ENCODE results near the gene ZRANB3.

DNA sequence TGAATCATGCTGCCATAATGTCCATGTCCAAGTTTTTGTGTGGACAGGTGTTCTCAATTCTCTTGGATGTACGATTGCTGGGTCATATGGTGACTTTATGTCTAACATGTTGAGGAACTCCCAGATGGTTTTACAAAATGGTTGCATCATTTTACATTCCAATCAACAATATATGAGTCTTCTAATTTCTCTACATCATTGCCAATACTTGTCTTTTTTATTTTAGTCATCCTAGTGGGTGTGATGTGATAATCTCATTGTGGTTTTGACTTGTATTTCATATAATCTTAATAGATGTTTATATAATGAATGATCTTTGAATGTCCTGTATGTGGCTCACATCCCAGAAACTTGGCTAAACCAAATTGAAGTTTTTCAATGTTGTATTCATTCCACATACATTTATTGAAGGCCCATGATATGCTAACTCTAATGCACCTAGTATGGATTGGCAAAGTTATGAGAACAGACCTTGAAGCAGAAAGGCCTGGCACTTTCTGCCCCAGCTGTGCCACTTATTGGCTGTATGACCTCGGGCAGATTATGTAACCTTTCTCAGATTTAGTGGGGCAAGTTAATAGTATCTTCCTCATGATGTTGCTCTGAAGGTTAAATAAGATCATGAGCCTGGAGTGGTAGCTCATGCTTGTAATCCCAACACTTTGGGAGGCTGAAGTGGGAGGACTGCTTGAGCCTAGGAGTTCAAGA lies 273.5 kb downstream of the ZRANB3 start:
- TF ChIP-seq ZSCAN30 (CRISPR knock-in tag; IDR thresholded peaks at IDR 0.05) (no peak), JUN (CRISPR knock-in tag; IDR thresholded peaks at IDR 0.05) (no peak), ARNT (IDR thresholded peaks at IDR 0.05) (no peak)
- TF ChIP-seq, protein P1, sequence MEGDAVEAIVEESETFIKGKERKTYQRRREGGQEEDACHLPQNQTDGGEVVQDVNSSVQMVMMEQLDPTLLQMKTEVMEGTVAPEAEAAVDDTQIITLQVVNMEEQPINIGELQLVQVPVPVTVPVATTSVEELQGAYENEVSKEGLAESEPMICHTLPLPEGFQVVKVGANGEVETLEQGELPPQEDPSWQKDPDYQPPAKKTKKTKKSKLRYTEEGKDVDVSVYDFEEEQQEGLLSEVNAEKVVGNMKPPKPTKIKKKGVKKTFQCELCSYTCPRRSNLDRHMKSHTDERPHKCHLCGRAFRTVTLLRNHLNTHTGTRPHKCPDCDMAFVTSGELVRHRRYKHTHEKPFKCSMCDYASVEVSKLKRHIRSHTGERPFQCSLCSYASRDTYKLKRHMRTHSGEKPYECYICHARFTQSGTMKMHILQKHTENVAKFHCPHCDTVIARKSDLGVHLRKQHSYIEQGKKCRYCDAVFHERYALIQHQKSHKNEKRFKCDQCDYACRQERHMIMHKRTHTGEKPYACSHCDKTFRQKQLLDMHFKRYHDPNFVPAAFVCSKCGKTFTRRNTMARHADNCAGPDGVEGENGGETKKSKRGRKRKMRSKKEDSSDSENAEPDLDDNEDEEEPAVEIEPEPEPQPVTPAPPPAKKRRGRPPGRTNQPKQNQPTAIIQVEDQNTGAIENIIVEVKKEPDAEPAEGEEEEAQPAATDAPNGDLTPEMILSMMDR (CRISPR knock-in tag; IDR thresholded peaks at IDR 0.05): no peak

All from HepG2 (cell line).